Common myeloid progenitor, CD34-positive (primary cell): ENCODE measurements around the gene FOXK1.
A peak's percentile ranks its signal among the peaks of the same experiment; 100 is the strongest.

ENCODE experiments used
- CTCF ChIA-PET: fragments of 350-600 bp; sonication (Branson Sonifier 250); formaldehyde crosslinking; loops from one replicate; lab custom pipeline; 2021; ENCODE audit warnings: antibody characterized with exemption; lab: Charles Lee
- POLR2A ChIA-PET: fragments of 350-600 bp; sonication (Branson Sonifier 250); formaldehyde crosslinking; loops from one replicate; lab custom pipeline; 2021; ENCODE audit warnings: antibody characterized with exemption; lab: Charles Lee
- DNase-seq, 3 donors: peaks; one replicate each; pipeline versions ENCODE4 v3.0.0 to v3.0.0-alpha.2; 2013
- H3K27ac ChIP-seq, 2 experiments: 1 replicate in 1 of 2; 2 replicates in 1 of 2; pipeline ENCODE4 v1.7.0; 2013; ENCODE audit warnings: inconsistent platforms in 2 of 2, low read length in 2 of 2, mild to moderate bottlenecking in 2 of 2, low read depth in 1 of 2, moderate library complexity in 1 of 2; ENCODE audit not compliant: severe bottlenecking in 2 of 2, insufficient read depth in 1 of 2, poor library complexity in 1 of 2
- H3K27me3 ChIP-seq, 5 experiments: replicated peaks in 2 of 5; 1 replicate in 3 of 5; 2 replicates in 2 of 5; pipeline versions ENCODE4 v1.6.1 to v1.7.0; 2013; ENCODE audit warnings: low read length in 4 of 5, mild to moderate bottlenecking in 2 of 5, moderate library complexity in 2 of 5, inconsistent platforms in 1 of 5; ENCODE audit not compliant: insufficient read depth in 5 of 5, control insufficient read depth in 4 of 5
- H3K36me3 ChIP-seq, 4 experiments: 1 replicate in 2 of 4; 2 replicates in 2 of 4; pipeline versions ENCODE4 v1.6.1 to v1.7.0; 2013; ENCODE audit warnings: low read length in 3 of 4, control low read depth in 1 of 4, mild to moderate bottlenecking in 1 of 4; ENCODE audit not compliant: control insufficient read depth in 4 of 4, insufficient read depth in 4 of 4
- H3K4me1 ChIP-seq, 4 experiments: 1 replicate in 3 of 4; 2 replicates in 1 of 4; pipeline versions ENCODE4 v1.6.1 to v1.7.1; 2013; ENCODE audit warnings: low read length in 3 of 4, mild to moderate bottlenecking in 3 of 4, control low read depth in 1 of 4, inconsistent platforms in 1 of 4, moderate library complexity in 1 of 4; ENCODE audit not compliant: control insufficient read depth in 4 of 4, insufficient read depth in 4 of 4; ENCODE audit errors: control extremely low read depth in 1 of 4
- H3K4me3 ChIP-seq, 7 experiments: 1 replicate in 4 of 7; 2 replicates in 3 of 7; pipeline versions ENCODE4 v1.5.1 to v1.7.0; 2013; ENCODE audit warnings: mild to moderate bottlenecking in 7 of 7, low read length in 6 of 7, moderate library complexity in 6 of 7, inconsistent platforms in 2 of 7, low read depth in 2 of 7, control low read depth in 1 of 7; ENCODE audit not compliant: insufficient read depth in 4 of 7, control insufficient read depth in 1 of 7; ENCODE audit errors: extremely low read depth in 1 of 7
- H3K9me3 ChIP-seq, 5 experiments: 1 replicate in 4 of 5; 2 replicates in 1 of 5; pipeline versions ENCODE4 v1.6.1 to v1.7.1; 2013; ENCODE audit warnings: low read length in 4 of 5, mild to moderate bottlenecking in 2 of 5, inconsistent platforms in 1 of 5, low read depth in 1 of 5, moderate library complexity in 1 of 5; ENCODE audit not compliant: control insufficient read depth in 4 of 5, insufficient read depth in 2 of 5; ENCODE audit errors: control extremely low read depth in 1 of 5
- WGBS: methylation state at CpG from one replicate; pipeline ENCODE4 v1.1.5; 2013; ENCODE audit not compliant: insufficient coverage; 5-methylcytosine and 5-hydroxymethylcytosine counted together

The FOXK1 gene

DNA sequence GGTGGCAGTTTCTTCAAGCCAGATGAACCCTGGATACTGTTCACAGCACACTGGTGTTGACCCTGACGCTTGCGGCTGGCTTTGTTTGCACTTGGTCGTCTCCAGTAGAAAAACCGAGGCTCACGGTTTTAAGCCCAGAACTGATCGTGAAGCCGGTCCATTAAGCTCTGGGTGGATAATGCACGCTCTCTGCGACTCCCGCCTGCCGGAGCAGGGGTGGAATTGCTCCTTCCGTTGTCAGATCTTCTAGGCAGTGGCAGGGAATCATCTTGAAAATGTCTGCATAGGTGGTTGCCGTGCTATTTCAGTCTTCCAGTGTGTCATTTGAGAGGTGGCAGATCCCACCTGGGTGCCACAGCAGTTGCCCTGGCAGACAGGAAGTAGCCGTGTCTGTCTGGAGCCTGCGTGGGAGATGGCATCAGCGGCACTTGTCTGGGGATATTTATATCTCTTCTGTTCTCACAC is 57.5 kb downstream of the FOXK1 start:
- WGBS: 81% methylated on average over 16 of the region's 16 CpGs
- ChIA-PET CTCF (interaction anchor here (1.7 kb wide), 1 partner anchor 48 kb away, joined by 4 read pairs; no protein-coding TSS in a partner anchor), POLR2A (no interaction called here)
- Histone ChIP-seq H3K27me3 (no peaks in the 10 kb centered on the region), H3K9me3 (no peaks in the 10 kb centered on the region), H3K36me3 (peaks cover 4 to 33% (median 20%) of the 10 kb centered on the region in 4 experiments), H3K27ac (peak overlapping the region in 1 of 2 experiments; percentile 61), H3K4me1 (peaks cover 0 to 38% (median 34%) of the 10 kb centered on the region in 4 experiments), H3K4me3 (peak overlapping the region in 1 of 7 experiments; percentile 24)
- DNase-seq: no peak

DNA sequence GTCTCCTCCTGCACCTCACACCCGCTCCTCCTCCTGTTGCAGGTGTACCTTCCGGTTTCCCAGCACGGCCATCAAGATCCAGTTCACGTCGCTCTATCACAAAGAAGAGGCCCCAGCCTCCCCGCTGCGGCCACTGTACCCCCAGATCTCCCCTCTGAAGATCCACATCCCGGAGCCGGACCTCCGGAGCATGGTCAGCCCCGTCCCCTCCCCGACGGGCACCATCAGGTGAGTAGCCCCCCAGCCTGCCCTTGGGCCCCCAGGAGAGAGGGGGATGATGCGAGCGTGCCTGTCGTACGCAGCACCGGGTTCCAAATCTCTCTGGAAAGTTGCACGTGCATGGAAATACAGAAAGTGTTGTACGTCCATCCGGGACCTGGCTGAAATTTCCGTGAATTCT is 58.7 kb downstream of the FOXK1 start:
- 97% methylated on average over 13 of the region's 22 CpGs for WGBS
- DNase-seq: no peak
- CTCF ChIA-PET: interaction anchor here (0.6 to 1.1 kb wide), 3 partner anchors 11 to 36 kb away, joined by 3 to 4 read pairs (median 4); no protein-coding TSS in a partner anchor
- Histone ChIP-seq H3K4me1 (peaks cover 0 to 51% (median 44%) of the 10 kb centered on the region in 4 experiments), H3K9me3 (no peaks in the 10 kb centered on the region), H3K27ac (no peak overlapping the region), H3K36me3 (peaks cover 4 to 33% (median 20%) of the 10 kb centered on the region in 4 experiments), H3K27me3 (no peaks in the 10 kb centered on the region), H3K4me3 (no peak overlapping the region)
- POLR2A ChIA-PET: no interaction called here

DNA sequence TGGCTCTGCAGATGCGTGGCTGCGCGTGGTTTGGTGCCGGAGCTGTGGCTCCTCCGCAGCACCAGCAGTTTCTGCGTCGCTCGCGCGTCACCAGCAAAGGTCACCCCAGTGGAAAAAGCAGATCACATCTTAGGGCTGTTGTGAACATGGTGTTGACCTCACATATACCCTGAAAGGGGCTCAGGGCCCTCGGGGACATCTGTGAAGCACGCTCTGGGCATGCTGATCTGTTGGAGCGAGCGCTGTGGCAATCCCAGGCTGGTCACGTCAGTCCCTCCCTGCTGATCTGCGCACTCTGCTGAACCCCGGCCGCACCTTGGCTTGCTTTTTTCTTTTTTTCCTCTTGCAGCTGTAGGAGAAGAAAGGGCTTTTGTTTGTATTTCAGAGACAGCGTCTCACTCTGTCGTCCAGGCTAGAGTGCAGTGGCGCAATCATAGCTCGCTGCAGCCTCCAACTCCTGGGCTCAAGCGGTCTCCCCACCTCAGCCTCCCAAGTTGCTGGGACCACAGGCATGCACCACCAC is 60.0 kb downstream of the FOXK1 start:
- WGBS: 96% methylated on average over 20 of the region's 23 CpGs
- Histone ChIP-seq H3K4me3 (no peak overlapping the region), H3K27me3 (no peaks in the 10 kb centered on the region), H3K27ac (no peak overlapping the region), H3K36me3 (peaks cover 4 to 35% (median 21%) of the 10 kb centered on the region in 4 experiments), H3K9me3 (no peaks in the 10 kb centered on the region), H3K4me1 (peaks cover 0 to 59% (median 55%) of the 10 kb centered on the region in 4 experiments)
- CTCF ChIA-PET: interaction anchor here (0.9 to 2.1 kb wide), 4 partner anchors 9 to 59 kb away, joined by 4 to 6 read pairs (median 4); no protein-coding TSS in a partner anchor
- DNase-seq: no peak
- POLR2A ChIA-PET: interaction anchor here (0.6 kb wide), 1 partner anchor 9 kb away, joined by 3 read pairs; no protein-coding TSS in a partner anchor

DNA sequence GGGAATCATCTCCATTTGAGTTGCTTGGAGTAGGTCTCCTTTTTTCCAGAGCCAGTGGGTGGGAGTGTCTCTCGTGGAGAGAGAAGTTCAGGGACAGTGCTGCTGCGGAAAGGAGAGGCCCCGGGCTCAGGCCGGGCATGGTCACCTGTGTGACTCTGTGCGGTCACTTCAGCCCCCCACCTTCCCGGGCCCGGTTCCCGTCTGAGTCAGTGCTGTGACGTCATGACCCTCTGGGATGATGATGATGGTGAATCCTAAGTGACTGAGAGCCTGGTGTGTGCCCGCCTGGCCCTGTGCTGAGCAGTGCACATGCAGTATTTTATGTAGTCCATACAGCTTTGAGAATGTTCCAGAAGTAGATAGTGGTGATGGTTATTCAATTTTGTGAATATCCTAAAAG is 60.8 kb downstream of the FOXK1 start:
- peaks cover 0 to 63% (median 56%) of the 10 kb centered on the region in 4 experiments for H3K4me1 ChIP-seq
- WGBS: 100% methylated on average over 9 of the region's 10 CpGs

DNA sequence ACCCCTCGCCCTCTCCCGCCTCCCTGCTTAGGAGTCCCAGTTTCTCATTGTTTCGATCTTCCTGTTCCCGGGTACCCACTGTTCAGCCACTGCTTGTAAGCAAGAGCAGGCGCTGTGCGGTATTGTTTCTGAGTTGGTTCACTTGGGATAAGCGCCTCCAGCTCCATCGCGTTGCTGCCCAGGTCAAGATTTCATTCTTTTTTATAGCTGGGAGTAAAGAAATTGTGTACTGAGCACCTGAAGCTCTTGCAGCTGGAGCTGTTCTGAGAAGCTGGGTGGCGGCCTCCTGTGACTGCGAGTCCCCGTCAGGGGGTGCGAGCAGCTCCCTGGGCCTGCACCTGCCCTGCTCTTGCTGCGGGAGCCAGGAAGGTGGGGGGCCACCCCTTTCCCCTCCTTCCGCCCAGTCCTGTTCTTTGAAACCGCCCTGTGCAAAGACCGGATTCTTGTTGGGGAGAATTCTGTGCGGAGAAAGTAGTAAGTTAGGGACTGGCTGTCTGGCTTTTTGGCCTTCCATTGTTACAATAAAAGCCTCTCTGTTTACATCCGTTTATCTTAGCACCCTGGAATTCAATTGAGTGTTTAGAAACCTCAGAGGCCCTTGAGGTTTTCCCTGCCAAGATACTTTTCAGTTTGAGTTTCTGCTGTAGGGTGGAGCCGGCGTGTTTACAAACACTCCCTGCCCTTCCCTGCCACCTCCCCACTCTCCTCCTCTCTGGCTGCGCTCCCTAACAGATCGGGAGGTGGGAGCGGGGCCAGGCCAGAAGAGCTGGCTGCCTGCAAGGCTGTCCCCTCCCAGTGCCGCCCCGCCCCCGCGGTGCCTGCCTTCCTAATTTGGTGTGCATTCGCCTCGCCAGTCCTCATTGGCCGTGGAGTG is 62.5 kb downstream of the FOXK1 start:
- H3K4me1 ChIP-seq: peaks cover 3 to 61% (median 45%) of the 10 kb centered on the region in 4 experiments
- no peaks in the 10 kb centered on the region for H3K27me3 ChIP-seq
- H3K36me3 ChIP-seq: peaks cover 4 to 47% (median 29%) of the 10 kb centered on the region in 4 experiments
- ChIA-PET CTCF (interaction anchor here (0.9 to 2.7 kb wide), 6 partner anchors 10 to 133 kb away, joined by 3 to 13 read pairs (median 8); no protein-coding TSS in a partner anchor), POLR2A (no interaction called here)
- no peaks in the 10 kb centered on the region for H3K9me3 ChIP-seq
- WGBS: 21% methylated on average over 16 of the region's 31 CpGs
- peak; percentile 75 to 90 (median 76) for DNase-seq
- H3K27ac ChIP-seq: peak overlapping the region; percentile 85 to 93
- H3K4me3 ChIP-seq: peak overlapping the region; percentile 11 to 88 (median 60)

More for the DNA sequence above, 60.8 kb downstream of the FOXK1 start:
- Histone ChIP-seq H3K27ac (no peak overlapping the region), H3K4me3 (no peak overlapping the region), H3K36me3 (peaks cover 4 to 36% (median 23%) of the 10 kb centered on the region in 4 experiments), H3K9me3 (no peaks in the 10 kb centered on the region), H3K27me3 (no peaks in the 10 kb centered on the region)
- POLR2A ChIA-PET: no interaction called here
- no peak for DNase-seq
- CTCF ChIA-PET: interaction anchor here (0.9 to 2.5 kb wide), 4 partner anchors 10 to 60 kb away, joined by 4 to 12 read pairs (median 5); no protein-coding TSS in a partner anchor

DNA sequence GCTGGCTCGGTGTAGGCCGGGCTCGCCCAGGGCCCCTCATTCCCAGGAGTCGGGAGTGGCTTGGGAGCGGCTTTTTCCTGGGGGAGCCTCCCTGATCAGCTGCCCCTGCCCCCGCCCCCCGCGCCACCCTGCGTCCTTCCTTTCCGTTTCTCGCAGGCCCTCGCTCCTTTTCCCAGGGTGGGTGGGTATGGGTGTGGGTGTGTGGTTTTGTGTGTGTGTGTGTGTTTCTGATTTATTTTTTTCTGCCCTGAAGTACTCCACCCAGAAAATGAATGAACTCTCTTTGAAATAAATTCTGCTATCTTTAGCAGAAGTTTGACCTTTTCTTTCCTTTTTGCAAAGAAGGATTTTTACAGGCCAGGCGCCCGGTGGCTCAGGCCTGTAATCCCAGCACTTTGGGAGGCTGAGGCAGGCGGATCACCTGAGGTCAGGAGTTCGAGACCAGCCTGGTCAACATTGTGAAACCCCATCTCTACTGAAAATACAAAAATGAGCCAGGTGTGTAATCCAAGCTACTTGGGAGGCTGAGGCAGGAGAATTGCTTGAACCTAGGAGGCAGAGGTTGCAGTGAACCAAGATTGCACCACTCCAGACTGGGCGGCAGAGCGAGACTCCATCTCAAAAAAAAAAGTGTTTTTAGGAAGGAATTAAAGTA is 63.3 kb downstream of the FOXK1 start:
- WGBS: 21% methylated on average over 8 of the region's 18 CpGs
- Histone ChIP-seq H3K4me3 (peak overlapping the region in 6 of 7 experiments; percentile 43 to 88 (median 65)), H3K27ac (peak overlapping the region; percentile 85 to 93), H3K4me1 (peaks cover 3 to 58% (median 43%) of the 10 kb centered on the region in 4 experiments), H3K9me3 (no peaks in the 10 kb centered on the region), H3K27me3 (no peaks in the 10 kb centered on the region), H3K36me3 (peaks cover 4 to 49% (median 32%) of the 10 kb centered on the region in 4 experiments)
- CTCF ChIA-PET: interaction anchor here (1.0 to 2.7 kb wide), 5 partner anchors 10 to 134 kb away, joined by 4 to 13 read pairs (median 5); no protein-coding TSS in a partner anchor
- POLR2A ChIA-PET: interaction anchor here (0.7 kb wide), 1 partner anchor 20 kb away, joined by 4 read pairs; no protein-coding TSS in a partner anchor
- DNase-seq: peak in 1 of 3 donors; percentile 46
